DOHH2 (cell line): Measurements from ENCODE around the gene BMP8B.

ENCODE experiments used
- EZH2phosphoT487 ChIP-seq: fragments of 200-600 bp; sonication (generic); IDR thresholded peaks from 2 replicates; pipeline ENCODE4 v1.6.1; 2017; ENCODE audit warnings: borderline replicate concordance, mild to moderate bottlenecking, antibody characterized with exemption, low read length, moderate library complexity, mixed read lengths
- TF ChIP-seq, protein P1 (sequence below): fragments of 200-600 bp; sonication (generic); IDR thresholded peaks from one replicate; pipeline ENCODE4 v1.5.1; 2014; ENCODE audit warnings: antibody characterized with exemption, mild to moderate bottlenecking, low read depth, low read length; ENCODE audit not compliant: poor library complexity, severe bottlenecking

DNA sequence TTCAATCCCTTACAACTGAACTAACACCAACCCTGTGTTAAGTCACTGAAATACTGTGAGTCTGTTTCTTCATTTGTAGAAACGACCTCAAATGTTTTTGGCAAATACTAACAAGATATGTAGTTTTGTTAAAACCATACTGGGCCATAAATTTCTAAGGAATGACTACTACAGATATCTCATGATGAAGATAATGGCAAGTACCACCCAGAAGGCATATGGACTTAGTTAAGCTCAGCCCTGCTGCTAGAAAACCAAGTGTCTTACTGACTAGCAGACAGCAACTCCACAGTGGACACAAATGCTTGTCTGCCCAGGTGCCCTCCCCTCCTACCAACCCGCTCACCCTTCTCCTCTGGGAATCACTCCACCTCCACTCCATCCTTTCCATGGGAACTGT, 44.5 kb upstream of the BMP8B start:
- TF ChIP-seq, protein P1, sequence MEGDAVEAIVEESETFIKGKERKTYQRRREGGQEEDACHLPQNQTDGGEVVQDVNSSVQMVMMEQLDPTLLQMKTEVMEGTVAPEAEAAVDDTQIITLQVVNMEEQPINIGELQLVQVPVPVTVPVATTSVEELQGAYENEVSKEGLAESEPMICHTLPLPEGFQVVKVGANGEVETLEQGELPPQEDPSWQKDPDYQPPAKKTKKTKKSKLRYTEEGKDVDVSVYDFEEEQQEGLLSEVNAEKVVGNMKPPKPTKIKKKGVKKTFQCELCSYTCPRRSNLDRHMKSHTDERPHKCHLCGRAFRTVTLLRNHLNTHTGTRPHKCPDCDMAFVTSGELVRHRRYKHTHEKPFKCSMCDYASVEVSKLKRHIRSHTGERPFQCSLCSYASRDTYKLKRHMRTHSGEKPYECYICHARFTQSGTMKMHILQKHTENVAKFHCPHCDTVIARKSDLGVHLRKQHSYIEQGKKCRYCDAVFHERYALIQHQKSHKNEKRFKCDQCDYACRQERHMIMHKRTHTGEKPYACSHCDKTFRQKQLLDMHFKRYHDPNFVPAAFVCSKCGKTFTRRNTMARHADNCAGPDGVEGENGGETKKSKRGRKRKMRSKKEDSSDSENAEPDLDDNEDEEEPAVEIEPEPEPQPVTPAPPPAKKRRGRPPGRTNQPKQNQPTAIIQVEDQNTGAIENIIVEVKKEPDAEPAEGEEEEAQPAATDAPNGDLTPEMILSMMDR, result no peak
- no peak for TF ChIP-seq EZH2phosphoT487
